GM21381 (cell line): ENCODE data around the gene CST6.

Experiments used
- ATAC-seq: cut with Tn5 transposase; IDR thresholded peaks from one replicate; pipeline ENCODE4 v1.9.1; 2021; ENCODE audit warnings: mild to moderate bottlenecking, moderate library complexity; ENCODE audit not compliant: unreplicated experiment

CST6 gene

GRCh38 chr11:66011785-66012303 lies at the start of gene CST6:
CST6 (plus strand) TSS chr11:66012008; CDS start chr11:66012045, 37 bp downstream.
- ATAC-seq, result no peak

- ATAC-seq, result no peak
These were observed 49.7 kb upstream of the CST6 start for GRCh38 chr11:65962141-65962564.

GRCh38 chr11:65964906-65965305 lies 46.9 kb upstream of the CST6 start:
- ATAC-seq, result no peak

- ATAC-seq, result no peak
These were observed 45.6 kb upstream of the CST6 start for GRCh38 chr11:65965986-65966762.

- no peak for ATAC-seq
These were observed 44.4 kb upstream of the CST6 start for GRCh38 chr11:65967329-65967934.

GRCh38 chr11:65968600-65969482 lies 43.0 kb upstream of the CST6 start:
- no peak for ATAC-seq

GRCh38 chr11:65972116-65972515 lies 39.7 kb upstream of the CST6 start:
- no peak for ATAC-seq

GRCh38 chr11:65973439-65974110 lies 38.2 kb upstream of the CST6 start:
- no peak for ATAC-seq

- ATAC-seq, result no peak
These were observed 36.0 kb upstream of the CST6 start for GRCh38 chr11:65975771-65976170.

- ATAC-seq, result no peak
These were observed 35.3 kb upstream of the CST6 start for GRCh38 chr11:65976216-65977176.

GRCh38 chr11:65977621-65978390 lies 34.0 kb upstream of the CST6 start:
- no peak for ATAC-seq

GRCh38 chr11:65978391-65979238 lies 33.2 kb upstream of the CST6 start:
- ATAC-seq, result no peak

- no peak for ATAC-seq
These were observed 32.5 kb upstream of the CST6 start for GRCh38 chr11:65979261-65979759.

- no peak for ATAC-seq
These were observed 30.6 kb upstream of the CST6 start for GRCh38 chr11:65981101-65981740.

GRCh38 chr11:65981972-65982823 lies 29.6 kb upstream of the CST6 start:
- no peak for ATAC-seq

GRCh38 chr11:65982824-65983588 lies 28.8 kb upstream of the CST6 start:
- no peak for ATAC-seq
